IPS DF 6.9 (cell line): ENCODE results near the gene PTPRD.

ENCODE experiments used
- DNase-seq: peaks from one replicate; pipeline ENCODE4 v3.0.0-alpha.2; 2013; ENCODE audit warnings: low read depth, low spot score
- H3K27ac ChIP-seq: one replicate; pipeline ENCODE4 v1.5.1; 2013; ENCODE audit warnings: low read length, control low read depth
- H3K27me3 ChIP-seq: 2 replicates; pipeline ENCODE4 v1.6.1; 2013; ENCODE audit warnings: mild to moderate bottlenecking, low read length; ENCODE audit not compliant: control insufficient read depth, insufficient read depth
- H3K36me3 ChIP-seq: 2 replicates; pipeline ENCODE4 v1.6.1; 2013; ENCODE audit warnings: low read length; ENCODE audit not compliant: control insufficient read depth, insufficient read depth
- H3K4me1 ChIP-seq: 2 replicates; pipeline ENCODE4 v1.6.1; 2013; ENCODE audit warnings: low read length; ENCODE audit not compliant: control insufficient read depth, insufficient read depth
- H3K4me3 ChIP-seq: 2 replicates; pipeline ENCODE4 v1.5.1; 2013; ENCODE audit warnings: mild to moderate bottlenecking, low read length
- H3K9me3 ChIP-seq: 2 replicates; pipeline ENCODE4 v1.6.1; 2013; ENCODE audit warnings: low read length, inconsistent platforms; ENCODE audit not compliant: control insufficient read depth, insufficient read depth
- WGBS: extraction: QIAGEN DNeasy Blood & Tissue Kit; methylation state at CpG from one replicate; pipeline ENCODE4 v1.1.7; 2013; ENCODE audit warnings: mixed read lengths, missing lambda C conversion rate; ENCODE audit not compliant: insufficient read length, insufficient coverage; 5-methylcytosine and 5-hydroxymethylcytosine counted together

The PTPRD gene

GRCh38 chr9:8332331-8332650, 2280.5 kb downstream of the PTPRD start:
- no CpG with 5 or more reads among the region's 2 CpGs for WGBS
- no peak for DNase-seq
- no peaks in the 10 kb centered on the region for H3K4me1 ChIP-seq
- no peaks in the 10 kb centered on the region for H3K9me3 ChIP-seq
- no peaks in the 10 kb centered on the region for H3K36me3 ChIP-seq
- no peak overlapping the region for H3K27ac ChIP-seq
- H3K27me3 ChIP-seq, result no peaks in the 10 kb centered on the region
- no peak overlapping the region for H3K4me3 ChIP-seq

- no peaks in the 10 kb centered on the region for H3K9me3 ChIP-seq
- DNase-seq, result no peak
- WGBS, result no CpG with 5 or more reads among the region's 15 CpGs
These were observed 2281.1 kb downstream of the PTPRD start for GRCh38 chr9:8331507-8332330.

GRCh38 chr9:8329561-8330283, 2283.1 kb downstream of the PTPRD start:
- no peak for DNase-seq
- H3K27ac ChIP-seq, result no peak overlapping the region
- H3K4me3 ChIP-seq, result no peak overlapping the region
- WGBS, result no CpG with 5 or more reads among the region's 13 CpGs
- no peaks in the 10 kb centered on the region for H3K27me3 ChIP-seq
- no peaks in the 10 kb centered on the region for H3K9me3 ChIP-seq
- no peaks in the 10 kb centered on the region for H3K4me1 ChIP-seq
- H3K36me3 ChIP-seq, result no peaks in the 10 kb centered on the region

More at GRCh38 chr9:8331507-8332330, 2281.1 kb downstream of the PTPRD start:
- H3K36me3 ChIP-seq, result no peaks in the 10 kb centered on the region
- H3K4me1 ChIP-seq, result no peaks in the 10 kb centered on the region
- no peak overlapping the region for H3K4me3 ChIP-seq
- H3K27me3 ChIP-seq, result no peaks in the 10 kb centered on the region
- H3K27ac ChIP-seq, result no peak overlapping the region

DNA sequence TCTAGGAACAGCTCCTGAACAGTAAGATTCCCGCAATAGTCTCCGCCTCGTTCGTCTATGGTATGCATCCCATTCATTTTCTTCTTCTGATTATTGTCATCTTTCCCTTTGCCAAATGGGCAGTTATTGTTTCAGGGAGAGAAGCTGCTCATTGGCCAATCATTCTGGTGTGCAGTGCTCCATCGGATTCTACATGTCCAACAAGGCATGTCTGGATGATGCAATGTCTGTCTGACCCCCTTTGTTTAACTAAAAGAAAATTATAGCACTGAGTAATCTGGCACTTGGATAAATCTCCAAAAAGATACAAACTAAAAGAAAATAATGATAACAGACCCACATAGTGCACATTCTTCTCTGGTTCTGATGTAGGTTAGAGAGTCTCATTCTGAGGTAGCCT, 2297.6 kb downstream of the PTPRD start:
- Histone ChIP-seq H3K36me3 (no peaks in the 10 kb centered on the region), H3K4me1 (no peaks in the 10 kb centered on the region), H3K27ac (no peak overlapping the region), H3K4me3 (no peak overlapping the region), H3K9me3 (no peaks in the 10 kb centered on the region), H3K27me3 (no peaks in the 10 kb centered on the region)
- WGBS, result no CpG with 5 or more reads among the region's 5 CpGs
- DNase-seq, result no peak

DNA sequence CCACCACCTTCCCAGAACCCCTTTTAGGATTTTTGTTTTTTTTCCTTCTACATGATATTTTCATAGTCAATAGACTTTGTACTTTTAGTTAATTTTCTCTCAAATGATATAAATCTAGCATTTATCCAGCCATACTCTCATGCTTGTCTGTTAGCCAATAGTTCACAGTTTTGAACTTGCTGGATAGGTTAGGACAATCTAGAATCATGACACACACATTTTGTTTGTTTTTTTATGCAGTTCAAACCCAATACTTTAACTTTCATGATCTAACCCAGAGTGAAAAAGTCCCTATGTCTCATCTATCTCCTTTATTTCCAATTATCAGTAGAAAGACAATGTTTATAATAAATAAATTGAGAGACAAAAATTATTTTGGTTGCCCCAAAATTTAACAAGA, 2303.5 kb downstream of the PTPRD start:
- Histone ChIP-seq H3K27ac (no peak overlapping the region), H3K4me1 (no peaks in the 10 kb centered on the region), H3K4me3 (no peak overlapping the region), H3K9me3 (no peaks in the 10 kb centered on the region), H3K27me3 (no peaks in the 10 kb centered on the region), H3K36me3 (no peaks in the 10 kb centered on the region)
- no peak for DNase-seq

DNA sequence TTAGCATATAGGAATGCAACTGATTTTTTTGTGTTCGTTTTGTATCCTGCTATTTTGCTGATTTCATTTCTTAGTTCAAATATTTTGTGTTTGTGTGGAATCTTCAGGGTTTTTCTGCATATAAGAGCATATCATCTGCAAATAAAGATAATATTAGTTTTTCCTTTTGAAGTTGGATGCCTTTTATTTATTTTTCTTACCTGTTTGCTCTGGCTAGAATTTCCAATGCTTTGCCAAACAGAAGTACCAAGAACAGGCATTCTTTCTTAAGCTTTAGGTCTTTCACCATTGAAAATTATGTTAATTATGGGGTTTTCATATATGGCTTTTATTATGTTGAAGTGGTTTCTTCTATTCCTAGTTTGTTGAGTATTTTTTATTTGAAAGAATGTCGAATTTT, 2308.1 kb downstream of the PTPRD start:
- Histone ChIP-seq H3K4me3 (no peak overlapping the region), H3K27me3 (no peaks in the 10 kb centered on the region), H3K4me1 (no peaks in the 10 kb centered on the region), H3K9me3 (no peaks in the 10 kb centered on the region), H3K36me3 (no peaks in the 10 kb centered on the region), H3K27ac (no peak overlapping the region)
- 100% methylated on average over 1 of the region's 2 CpGs for WGBS
- DNase-seq, result no peak

DNA sequence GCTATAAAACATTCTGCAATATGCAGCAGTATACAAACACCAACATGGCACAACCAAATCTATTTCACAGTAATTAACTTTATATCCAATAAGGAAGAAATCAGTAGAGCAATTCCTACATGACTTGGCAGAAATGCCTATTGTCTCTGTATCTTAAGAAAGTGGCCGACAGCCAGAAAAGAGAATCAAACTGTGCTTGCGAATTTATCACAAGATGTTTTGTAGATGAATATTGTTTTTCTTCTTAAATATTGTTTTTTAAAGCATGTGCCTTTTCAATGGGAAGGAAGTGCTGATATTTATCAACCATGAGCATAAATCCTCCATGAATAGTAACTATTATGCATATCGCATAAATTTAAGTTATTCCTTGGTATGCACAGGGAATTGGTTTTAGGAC, 2311.5 kb downstream of the PTPRD start:
- H3K4me3 ChIP-seq, result no peak overlapping the region
- no CpG with 5 or more reads among the region's 3 CpGs for WGBS
- H3K4me1 ChIP-seq, result no peaks in the 10 kb centered on the region
- no peak for DNase-seq
- H3K27me3 ChIP-seq, result no peaks in the 10 kb centered on the region
- H3K36me3 ChIP-seq, result no peaks in the 10 kb centered on the region
- no peaks in the 10 kb centered on the region for H3K9me3 ChIP-seq
- no peak overlapping the region for H3K27ac ChIP-seq

- Histone ChIP-seq H3K36me3 (no peaks in the 10 kb centered on the region), H3K27me3 (no peaks in the 10 kb centered on the region), H3K4me1 (no peaks in the 10 kb centered on the region), H3K9me3 (no peaks in the 10 kb centered on the region), H3K4me3 (no peak overlapping the region), H3K27ac (no peak overlapping the region)
- no CpG with 5 or more reads among the region's 3 CpGs for WGBS
- DNase-seq, result no peak
These were observed 2315.8 kb downstream of the PTPRD start for GRCh38 chr9:8297047-8297446.

- Histone ChIP-seq H3K36me3 (no peaks in the 10 kb centered on the region), H3K27ac (no peak overlapping the region), H3K4me1 (no peaks in the 10 kb centered on the region), H3K4me3 (no peak overlapping the region), H3K9me3 (no peaks in the 10 kb centered on the region), H3K27me3 (no peaks in the 10 kb centered on the region)
- WGBS, result no CpG with 5 or more reads among the region's 4 CpGs
- DNase-seq, result no peak
These were observed 2320.1 kb downstream of the PTPRD start for GRCh38 chr9:8292657-8293056.

- no peak overlapping the region for H3K27ac ChIP-seq
- no peaks in the 10 kb centered on the region for H3K9me3 ChIP-seq
- no CpG with 5 or more reads among the region's 2 CpGs for WGBS
- no peaks in the 10 kb centered on the region for H3K27me3 ChIP-seq
- no peaks in the 10 kb centered on the region for H3K4me1 ChIP-seq
- DNase-seq, result no peak
- no peaks in the 10 kb centered on the region for H3K36me3 ChIP-seq
- H3K4me3 ChIP-seq, result no peak overlapping the region
These were observed 2323.1 kb downstream of the PTPRD start for GRCh38 chr9:8289681-8290080.

DNA sequence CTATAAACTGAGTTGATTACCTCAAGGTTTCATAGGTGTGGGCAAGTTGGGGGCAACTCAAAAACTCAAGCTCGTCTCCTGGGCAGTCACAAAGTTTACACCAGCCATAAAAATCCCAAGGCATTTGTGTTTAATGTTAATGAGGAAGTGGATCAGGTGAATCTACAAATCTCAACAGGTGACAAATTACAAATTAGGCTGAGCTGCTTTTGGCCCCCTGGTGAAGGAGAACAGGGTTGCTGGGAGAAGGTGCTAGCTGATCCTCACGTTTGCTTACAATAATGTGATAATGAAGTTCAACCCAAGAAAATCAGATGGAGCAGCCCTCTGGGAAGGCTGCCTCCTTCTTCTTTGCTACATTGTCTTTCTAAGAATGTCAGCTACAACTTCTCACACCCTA, 2324.8 kb downstream of the PTPRD start:
- Histone ChIP-seq H3K4me3 (no peak overlapping the region), H3K36me3 (no peaks in the 10 kb centered on the region), H3K4me1 (no peaks in the 10 kb centered on the region), H3K9me3 (no peaks in the 10 kb centered on the region), H3K27me3 (no peaks in the 10 kb centered on the region), H3K27ac (no peak overlapping the region)
- WGBS, result no CpG with 5 or more reads among the region's 2 CpGs
- DNase-seq, result no peak
